DMS 273 (cell line): Measurements from ENCODE around the gene POU4F3.

ENCODE experiments used
- DNase-seq: peaks from one replicate; lab custom pipeline; 2025; ENCODE audit not compliant: unreplicated experiment; lab: John Stamatoyannopoulos, UW

POU4F3 gene

GRCh38 chr5:146339715-146340259, 1.1 kb downstream of the POU4F3 start:
- no peak for DNase-seq

- DNase-seq = peak; percentile 44
Observed at GRCh38 chr5:146340260-146341081, 1.8 kb downstream of the POU4F3 start.

- DNase-seq = no peak
Observed at GRCh38 chr5:146341854-146342253, 3.2 kb downstream of the POU4F3 start.

- no peak for DNase-seq
Observed at GRCh38 chr5:146342519-146342881, 3.9 kb downstream of the POU4F3 start.

GRCh38 chr5:146342882-146343865, 4.5 kb downstream of the POU4F3 start:
- no peak for DNase-seq

GRCh38 chr5:146344155-146345118, 5.8 kb downstream of the POU4F3 start:
- peak; percentile 72 for DNase-seq

GRCh38 chr5:146345240-146345577, 6.6 kb downstream of the POU4F3 start:
- DNase-seq = peak; percentile 44

- DNase-seq = peak; percentile 65
Observed at GRCh38 chr5:146345578-146346366, 7.1 kb downstream of the POU4F3 start.

GRCh38 chr5:146357126-146357525, 18.5 kb downstream of the POU4F3 start:
- DNase-seq = no peak

GRCh38 chr5:146359836-146360235, 21.2 kb downstream of the POU4F3 start:
- no peak for DNase-seq

GRCh38 chr5:146363161-146363874, 24.7 kb downstream of the POU4F3 start:
- DNase-seq = no peak

GRCh38 chr5:146365618-146366017, 27.0 kb downstream of the POU4F3 start:
- DNase-seq = no peak

- no peak for DNase-seq
Observed at GRCh38 chr5:146366904-146367303, 28.3 kb downstream of the POU4F3 start.

GRCh38 chr5:146368137-146368536, 29.5 kb downstream of the POU4F3 start:
- no peak for DNase-seq

- DNase-seq = no peak
Observed at GRCh38 chr5:146369691-146370090, 31.1 kb downstream of the POU4F3 start.

GRCh38 chr5:146376821-146377220, 38.2 kb downstream of the POU4F3 start:
- DNase-seq = no peak

GRCh38 chr5:146378986-146379385, 40.3 kb downstream of the POU4F3 start:
- DNase-seq = no peak

- no peak for DNase-seq
Observed at GRCh38 chr5:146380714-146381113, 42.1 kb downstream of the POU4F3 start.

- no peak for DNase-seq
Observed at GRCh38 chr5:146388386-146388785, 49.7 kb downstream of the POU4F3 start.
